ENCODE results near the gene STPG2.
"Not testable (repeated sequence)": the region's sequence is repeated elsewhere in the genome, so short reads cannot be mapped to it uniquely, and the experiment has no call there.

Gene STPG2

DNA sequence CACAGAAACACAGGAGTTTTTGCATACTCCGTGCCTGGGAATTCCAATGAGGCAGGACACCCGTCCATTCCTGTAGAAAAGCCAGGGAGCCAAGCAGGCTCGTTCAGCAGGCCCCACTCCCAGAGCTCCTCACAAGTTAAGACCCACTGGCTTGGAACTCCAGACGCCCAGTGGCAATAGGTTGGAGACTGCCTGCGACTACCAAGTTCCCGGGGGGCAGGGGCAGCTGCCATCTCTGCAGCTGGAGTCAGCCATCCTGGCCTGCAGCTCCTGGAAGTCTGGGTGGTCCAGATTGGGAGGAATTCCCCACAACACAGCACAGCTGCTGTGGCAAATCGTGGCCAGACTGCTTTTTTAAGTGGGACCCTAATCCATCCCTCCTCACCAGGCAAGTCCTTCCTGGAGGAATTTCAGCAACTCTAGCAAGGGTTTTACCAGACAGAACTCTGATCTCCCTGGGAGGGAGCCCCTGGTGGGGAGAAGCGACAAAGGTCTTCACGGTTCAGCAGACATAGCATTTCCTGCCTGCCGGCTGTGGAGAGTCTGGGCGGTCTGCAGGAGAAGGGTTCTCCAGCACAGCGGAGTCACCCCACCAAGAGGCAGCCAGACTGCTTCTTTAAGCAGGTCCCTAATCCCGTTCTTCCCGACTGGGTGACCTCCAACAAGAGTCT, 231.9 kb downstream of the STPG2 start:
- no peak overlapping the region for H3K4me3 ChIP-seq (ENCODE audit: control insufficient read depth, low read depth, low read length)
- TF ChIP-seq, protein P1, sequence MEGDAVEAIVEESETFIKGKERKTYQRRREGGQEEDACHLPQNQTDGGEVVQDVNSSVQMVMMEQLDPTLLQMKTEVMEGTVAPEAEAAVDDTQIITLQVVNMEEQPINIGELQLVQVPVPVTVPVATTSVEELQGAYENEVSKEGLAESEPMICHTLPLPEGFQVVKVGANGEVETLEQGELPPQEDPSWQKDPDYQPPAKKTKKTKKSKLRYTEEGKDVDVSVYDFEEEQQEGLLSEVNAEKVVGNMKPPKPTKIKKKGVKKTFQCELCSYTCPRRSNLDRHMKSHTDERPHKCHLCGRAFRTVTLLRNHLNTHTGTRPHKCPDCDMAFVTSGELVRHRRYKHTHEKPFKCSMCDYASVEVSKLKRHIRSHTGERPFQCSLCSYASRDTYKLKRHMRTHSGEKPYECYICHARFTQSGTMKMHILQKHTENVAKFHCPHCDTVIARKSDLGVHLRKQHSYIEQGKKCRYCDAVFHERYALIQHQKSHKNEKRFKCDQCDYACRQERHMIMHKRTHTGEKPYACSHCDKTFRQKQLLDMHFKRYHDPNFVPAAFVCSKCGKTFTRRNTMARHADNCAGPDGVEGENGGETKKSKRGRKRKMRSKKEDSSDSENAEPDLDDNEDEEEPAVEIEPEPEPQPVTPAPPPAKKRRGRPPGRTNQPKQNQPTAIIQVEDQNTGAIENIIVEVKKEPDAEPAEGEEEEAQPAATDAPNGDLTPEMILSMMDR (IDR thresholded peaks at IDR 0.05; ENCODE audit: control insufficient read depth, insufficient read depth, low read depth, low read length, missing control alignments), result no peak
- no peak for DNase-seq (ENCODE audit: low read depth)

DNA sequence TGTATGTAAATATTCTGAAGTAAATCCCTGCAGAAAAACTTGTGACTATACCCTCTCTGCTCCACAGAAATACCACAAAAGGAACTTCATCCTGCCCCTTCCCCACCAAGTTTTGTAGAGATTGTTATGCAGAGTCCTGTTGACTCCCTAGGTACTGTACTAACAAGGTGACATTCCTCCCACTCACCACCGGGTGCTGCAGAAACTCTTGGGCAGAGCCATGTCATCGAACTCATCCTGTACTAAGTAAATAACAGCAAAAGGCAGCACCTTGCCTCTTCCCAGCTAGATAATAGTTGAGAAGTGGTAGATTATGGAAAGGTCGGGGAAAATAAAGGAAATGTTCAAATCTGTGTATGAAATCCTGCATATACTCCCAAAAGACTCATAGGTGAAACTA, 233.3 kb downstream of the STPG2 start:
- no peak overlapping the region for H3K4me3 ChIP-seq (ENCODE audit: control insufficient read depth, low read depth, low read length)
- DNase-seq (ENCODE audit: low read depth), result no peak
- TF ChIP-seq, protein P1 (IDR thresholded peaks at IDR 0.05; ENCODE audit: control insufficient read depth, insufficient read depth, low read depth, low read length, missing control alignments), result no peak

DNA sequence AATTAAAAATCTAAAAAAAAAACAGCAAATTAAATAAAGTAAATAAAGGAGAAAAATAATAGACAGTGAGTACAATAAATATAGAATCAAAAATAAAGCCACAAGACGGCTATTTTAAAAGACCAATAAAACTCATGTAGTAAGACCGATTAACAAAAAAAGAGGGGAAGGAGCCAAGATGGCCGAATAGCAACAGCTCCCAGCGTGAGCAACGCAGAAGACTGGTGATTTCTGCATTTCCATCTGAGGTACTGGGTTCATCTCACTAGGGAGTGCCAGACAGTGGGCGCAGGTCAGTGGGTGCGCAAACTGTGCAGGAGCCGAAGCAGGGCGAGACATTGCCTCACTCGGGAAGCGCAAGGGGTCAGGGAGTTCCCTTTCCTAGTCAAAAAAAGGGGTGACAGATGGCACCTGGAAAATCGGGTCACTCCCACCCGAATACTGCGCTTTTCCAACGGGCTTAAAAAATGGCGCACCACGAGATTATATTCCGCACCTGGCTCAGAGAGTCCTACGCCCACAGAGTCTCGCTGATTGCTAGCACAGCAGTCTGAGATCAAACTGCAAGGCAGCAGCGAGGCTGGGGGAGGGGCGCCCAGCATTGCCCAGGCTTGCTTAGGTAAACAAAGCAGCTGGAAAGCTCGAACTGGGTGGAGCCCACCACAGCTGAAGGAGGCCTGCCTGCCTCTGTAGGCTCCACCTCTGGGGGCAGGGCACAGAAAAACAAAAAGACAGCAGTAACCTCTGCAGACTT, 239.7 kb downstream of the STPG2 start:
- not testable (repeated sequence) for DNase-seq (ENCODE audit: low read depth); H3K4me3 ChIP-seq (ENCODE audit: control insufficient read depth, low read depth, low read length)

DNA sequence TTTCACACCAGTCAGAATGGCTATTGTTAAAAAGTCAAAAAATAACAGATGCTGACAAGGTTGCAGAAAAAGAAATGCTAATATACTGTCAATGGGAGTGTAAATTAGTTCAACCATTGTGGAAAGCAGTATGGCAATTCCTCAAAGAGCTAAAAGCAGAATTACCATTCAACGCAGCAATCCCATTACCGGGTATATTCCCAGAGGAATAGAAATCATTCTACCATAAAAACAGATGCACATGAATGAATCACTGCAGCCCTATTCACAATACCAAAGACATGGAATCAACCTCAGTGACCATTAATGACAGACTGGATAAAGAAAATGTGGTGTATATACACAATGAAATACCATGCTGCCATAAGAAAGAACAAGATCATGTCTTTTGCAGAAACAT, 243.0 kb downstream of the STPG2 start:
- TF ChIP-seq, protein P1 (IDR thresholded peaks at IDR 0.05; ENCODE audit: control insufficient read depth, insufficient read depth, low read depth, low read length, missing control alignments), result no peak
- H3K4me3 ChIP-seq (ENCODE audit: control insufficient read depth, low read depth, low read length), result no peak overlapping the region
- DNase-seq (ENCODE audit: low read depth), result no peak

DNA sequence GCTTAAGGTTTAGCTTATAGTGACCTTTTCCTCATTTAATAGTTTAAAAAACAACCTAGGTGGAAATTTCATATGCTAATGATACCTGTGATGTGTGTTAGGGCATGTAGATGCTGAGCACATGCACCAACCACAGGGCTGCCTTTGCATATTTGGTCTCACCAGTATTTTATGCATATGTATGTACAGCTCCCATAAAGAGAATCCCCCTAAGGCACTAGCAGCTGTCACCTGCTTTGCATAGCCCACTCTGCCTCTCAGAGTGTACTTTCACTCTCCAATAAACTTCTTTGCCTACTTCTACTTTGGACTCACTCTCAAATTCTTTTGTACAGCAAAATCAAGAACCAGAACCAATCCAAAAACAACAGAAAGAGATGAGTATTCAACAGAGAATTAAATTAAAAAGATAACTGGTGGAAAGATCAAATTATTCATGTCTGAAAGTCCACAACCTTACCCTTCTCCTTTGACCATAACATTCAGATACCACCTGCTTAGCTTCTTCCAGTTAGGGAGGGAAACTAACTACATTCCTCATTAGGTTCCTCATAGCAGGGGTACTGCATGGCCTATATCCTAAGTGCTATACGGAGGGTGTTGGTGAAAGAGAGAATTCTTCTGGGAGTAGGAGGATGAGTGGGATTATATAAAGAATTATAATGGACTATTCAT, 250.5 kb downstream of the STPG2 start:
- TF ChIP-seq, protein P1 (IDR thresholded peaks at IDR 0.05; ENCODE audit: control insufficient read depth, insufficient read depth, low read depth, low read length, missing control alignments), result no peak

DNA sequence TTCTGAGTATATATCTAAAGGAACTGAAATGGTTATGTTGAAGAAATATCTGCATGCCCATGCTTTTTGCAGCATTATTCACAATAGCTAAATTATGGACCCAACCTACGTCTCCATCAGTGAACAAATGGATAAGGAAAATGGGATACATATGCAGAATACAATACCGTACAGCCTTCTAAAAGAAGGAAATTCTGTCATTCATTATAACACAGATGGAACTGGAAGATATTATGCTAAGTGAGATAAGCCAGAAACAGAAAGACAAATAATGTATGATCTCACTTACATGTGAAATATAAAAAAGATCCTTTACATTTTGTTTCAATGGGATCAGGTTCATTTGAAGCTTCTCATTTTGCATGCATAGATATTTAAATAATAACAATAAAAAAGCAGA, 263.3 kb downstream of the STPG2 start:
- TF ChIP-seq, protein P1 (IDR thresholded peaks at IDR 0.05; ENCODE audit: control insufficient read depth, insufficient read depth, low read depth, low read length, missing control alignments), result no peak
- no peak overlapping the region for H3K4me3 ChIP-seq (ENCODE audit: control insufficient read depth, low read depth, low read length)
- DNase-seq (ENCODE audit: low read depth), result no peak

More for the DNA sequence above, 250.5 kb downstream of the STPG2 start:
- DNase-seq (ENCODE audit: low read depth), result no peak
- H3K4me3 ChIP-seq (ENCODE audit: control insufficient read depth, low read depth, low read length), result no peak overlapping the region

DNA sequence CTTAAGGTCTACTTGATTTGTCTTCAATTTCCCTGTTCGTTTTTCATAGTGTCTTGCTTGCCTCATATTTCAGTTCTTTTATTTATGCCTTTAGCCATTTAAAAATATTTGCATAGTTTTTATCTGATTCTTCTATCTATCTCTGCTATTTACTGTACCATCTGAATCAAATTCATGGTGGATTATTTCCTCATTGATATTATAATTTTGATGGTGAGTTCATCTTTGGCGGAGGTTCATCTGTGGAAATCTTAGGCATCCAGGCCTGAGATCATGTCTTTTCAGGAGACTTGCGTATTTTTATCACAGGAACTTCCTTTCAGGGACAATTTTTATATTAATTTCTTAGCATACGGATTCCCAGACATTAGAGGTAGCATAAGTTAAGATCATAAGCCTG, 275.2 kb downstream of the STPG2 start:
- TF ChIP-seq, protein P1 (IDR thresholded peaks at IDR 0.05; ENCODE audit: control insufficient read depth, insufficient read depth, low read depth, low read length, missing control alignments), result no peak
- DNase-seq (ENCODE audit: low read depth), result no peak
- no peak overlapping the region for H3K4me3 ChIP-seq (ENCODE audit: control insufficient read depth, low read depth, low read length)
